Measurements from ENCODE around the gene PCSK6. TPM values are rescaled to one million over a fixed set of nuclear protein-coding genes. Genes with fewer than 3 reads are reported as not detected.

PCSK6 gene
- total RNA-seq, 2 donors from 2014 or later: 29.9 to 39.5 TPM

- H3K27ac ChIP-seq: no peak overlapping the region
- DNase-seq: no peak
- intact Hi-C loops (cut with DNase I): no loop called here
- no peak overlapping the region for H3K9ac ChIP-seq (ENCODE audit: low read depth in 2 of 2, low read length in 2 of 2)
- H3K27me3 ChIP-seq: no peaks in the 10 kb centered on the region
- no peak for TF ChIP-seq CTCF (IDR thresholded peaks at IDR 0.05)
- H3K4me1 ChIP-seq: no peaks in the 10 kb centered on the region
- no peaks in the 10 kb centered on the region for H3K36me3 ChIP-seq
- H3K4me3 ChIP-seq: no peak overlapping the region
- H3K9me3 ChIP-seq: no peaks in the 10 kb centered on the region
Observed at GRCh38 chr15:101505610-101506337, 16.3 kb upstream of the PCSK6 start.

- Histone ChIP-seq H3K4me3 (no peak overlapping the region), H3K27me3 (no peaks in the 10 kb centered on the region), H3K36me3 (no peaks in the 10 kb centered on the region), H3K27ac (no peak overlapping the region), H3K9ac (ENCODE audit: low read depth in 2 of 2, low read length in 2 of 2) (no peak overlapping the region), H3K9me3 (no peaks in the 10 kb centered on the region), H3K4me1 (no peaks in the 10 kb centered on the region)
- intact Hi-C loops (cut with DNase I): no loop called here
- DNase-seq: no peak
- TF ChIP-seq CTCF (IDR thresholded peaks at IDR 0.05): no peak
Observed at GRCh38 chr15:101504866-101505609, 15.5 kb upstream of the PCSK6 start.

DNA sequence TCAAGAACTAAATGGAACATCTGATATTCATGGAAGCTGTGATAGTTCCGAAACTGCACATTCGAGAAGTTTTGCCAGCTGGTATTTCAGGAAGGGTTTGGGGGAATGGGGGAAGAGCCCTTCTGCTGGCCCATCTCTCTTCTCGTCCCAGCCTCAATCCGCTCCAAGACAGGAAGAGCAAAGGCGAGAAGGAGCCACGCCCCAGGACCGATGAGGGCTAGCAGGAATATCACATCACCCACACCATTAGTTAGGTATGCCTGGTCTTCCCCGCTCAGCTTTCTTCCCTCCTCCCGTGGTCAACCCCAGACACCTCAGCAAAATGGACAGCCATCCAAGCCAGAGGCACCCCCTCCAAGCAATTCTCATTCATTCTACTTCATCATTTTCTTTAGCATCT, 14.9 kb upstream of the PCSK6 start:
- Histone ChIP-seq H3K9me3 (no peaks in the 10 kb centered on the region), H3K4me3 (no peak overlapping the region), H3K27ac (no peak overlapping the region), H3K9ac (ENCODE audit: low read depth in 2 of 2, low read length in 2 of 2) (no peak overlapping the region), H3K4me1 (no peaks in the 10 kb centered on the region), H3K36me3 (no peaks in the 10 kb centered on the region), H3K27me3 (no peaks in the 10 kb centered on the region)
- no peak for TF ChIP-seq CTCF (IDR thresholded peaks at IDR 0.05)
- DNase-seq: no peak
- intact Hi-C loops (cut with DNase I): no loop called here

- intact Hi-C loops (cut with DNase I): no loop called here
Observed at GRCh38 chr15:101503296-101503599, 13.7 kb upstream of the PCSK6 start.

More at GRCh38 chr15:101503296-101503599, 13.7 kb upstream of the PCSK6 start:
- TF ChIP-seq CTCF (IDR thresholded peaks at IDR 0.05): no peak
- Histone ChIP-seq H3K4me1 (no peaks in the 10 kb centered on the region), H3K4me3 (no peak overlapping the region), H3K9me3 (no peaks in the 10 kb centered on the region), H3K27me3 (no peaks in the 10 kb centered on the region), H3K9ac (ENCODE audit: low read depth in 2 of 2, low read length in 2 of 2) (no peak overlapping the region), H3K36me3 (no peaks in the 10 kb centered on the region), H3K27ac (no peak overlapping the region)
- no peak for DNase-seq
